Measurements from ENCODE around the gene MAP2K1. TPM values are rescaled to one million over a fixed set of nuclear protein-coding genes. Genes with fewer than 3 reads are reported as not detected.

Gene MAP2K1
- total RNA-seq = 47.5 TPM

DNA sequence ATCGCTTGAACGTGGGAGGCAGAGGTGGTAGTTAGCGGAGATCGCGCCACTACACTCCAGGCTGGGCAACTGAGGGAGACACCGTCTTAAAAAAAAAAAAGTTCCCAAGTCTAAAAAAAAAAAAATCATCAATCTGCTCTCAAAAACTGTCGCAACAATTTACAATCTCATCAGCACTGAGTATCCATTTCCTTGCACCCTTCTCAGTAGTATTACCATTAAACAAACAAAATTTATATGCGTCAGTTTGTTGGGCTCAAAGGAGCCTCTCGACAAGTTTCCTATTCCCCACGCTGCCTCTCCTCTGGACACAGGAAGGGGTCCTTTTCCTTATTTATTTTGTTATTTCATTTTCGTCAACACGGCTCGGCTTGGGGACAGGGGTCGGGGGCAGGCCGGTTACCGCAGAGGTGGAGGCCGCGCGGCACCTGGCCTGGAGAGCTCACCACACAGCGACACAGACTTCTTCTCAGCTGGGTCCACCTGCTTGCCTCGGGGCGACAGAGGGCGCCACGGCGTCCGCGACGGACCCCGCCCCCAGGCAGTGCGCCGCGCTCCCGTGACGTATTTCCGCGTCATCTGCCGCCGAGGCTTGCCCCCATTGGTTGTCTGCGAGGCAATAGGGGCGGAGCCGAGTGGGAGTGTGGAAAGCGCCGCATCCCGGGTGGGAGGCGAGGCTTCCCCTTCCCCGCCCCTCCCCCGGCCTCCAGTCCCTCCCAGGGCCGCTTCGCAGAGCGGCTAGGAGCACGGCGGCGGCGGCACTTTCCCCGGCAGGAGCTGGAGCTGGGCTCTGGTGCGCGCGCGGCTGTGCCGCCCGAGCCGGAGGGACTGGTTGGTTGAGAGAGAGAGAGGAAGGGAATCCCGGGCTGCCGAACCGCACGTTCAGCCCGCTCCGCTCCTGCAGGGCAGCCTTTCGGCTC lies at the start of gene MAP2K1:
MAP2K1 (plus strand) TSS at position 709 of the 920 bp plus-strand sequence. CDS start 436 bp downstream, outside the sequence.

DNA sequence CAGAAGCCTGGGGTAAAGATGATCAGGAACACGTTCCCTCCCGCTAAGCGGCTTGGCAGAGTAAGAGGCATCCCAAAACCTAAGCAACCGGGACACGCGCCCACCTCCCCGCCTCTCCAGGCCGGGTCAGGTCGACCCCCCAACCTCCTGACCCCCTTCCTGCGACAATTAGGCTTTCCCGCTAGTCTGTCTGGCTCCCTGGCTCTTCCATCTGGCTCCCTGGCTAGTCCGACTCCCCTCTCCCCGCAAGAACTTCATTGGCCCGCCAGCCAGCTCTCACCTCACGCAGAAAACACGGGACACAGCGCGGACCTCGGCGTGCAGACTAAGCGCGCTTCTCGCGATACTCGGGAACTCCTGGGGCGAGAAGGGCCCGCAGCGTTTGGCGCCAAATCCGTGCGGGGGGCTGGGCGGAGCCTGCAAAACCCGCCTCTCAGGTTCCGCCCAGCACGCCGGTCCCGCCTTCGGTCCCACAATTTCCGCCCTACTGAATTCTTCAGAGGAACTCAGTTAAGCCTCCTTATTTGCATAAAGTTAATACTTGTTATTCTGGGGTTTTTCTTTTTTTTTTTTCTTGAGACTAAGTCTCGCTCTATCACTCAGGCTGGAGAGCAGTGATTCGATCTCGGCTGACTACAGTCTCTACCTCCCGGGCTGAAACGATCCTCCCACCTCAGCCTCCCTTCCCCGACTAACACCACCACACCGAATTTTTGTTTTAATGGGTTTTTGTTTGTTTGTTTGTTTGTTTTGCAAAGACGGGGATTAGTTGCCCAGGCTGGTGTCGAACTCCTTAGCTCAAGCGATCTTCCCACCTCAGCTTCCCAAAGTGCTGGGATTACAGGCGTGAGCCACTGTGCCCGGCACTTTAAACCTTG lies 30.1 kb upstream of the MAP2K1 start, which contains the start of gene TIPIN:
TIPIN (minus strand) TSS at position 327 of the 878 bp plus-strand sequence. CDS start 3,738 bp downstream, outside the sequence.

DNA sequence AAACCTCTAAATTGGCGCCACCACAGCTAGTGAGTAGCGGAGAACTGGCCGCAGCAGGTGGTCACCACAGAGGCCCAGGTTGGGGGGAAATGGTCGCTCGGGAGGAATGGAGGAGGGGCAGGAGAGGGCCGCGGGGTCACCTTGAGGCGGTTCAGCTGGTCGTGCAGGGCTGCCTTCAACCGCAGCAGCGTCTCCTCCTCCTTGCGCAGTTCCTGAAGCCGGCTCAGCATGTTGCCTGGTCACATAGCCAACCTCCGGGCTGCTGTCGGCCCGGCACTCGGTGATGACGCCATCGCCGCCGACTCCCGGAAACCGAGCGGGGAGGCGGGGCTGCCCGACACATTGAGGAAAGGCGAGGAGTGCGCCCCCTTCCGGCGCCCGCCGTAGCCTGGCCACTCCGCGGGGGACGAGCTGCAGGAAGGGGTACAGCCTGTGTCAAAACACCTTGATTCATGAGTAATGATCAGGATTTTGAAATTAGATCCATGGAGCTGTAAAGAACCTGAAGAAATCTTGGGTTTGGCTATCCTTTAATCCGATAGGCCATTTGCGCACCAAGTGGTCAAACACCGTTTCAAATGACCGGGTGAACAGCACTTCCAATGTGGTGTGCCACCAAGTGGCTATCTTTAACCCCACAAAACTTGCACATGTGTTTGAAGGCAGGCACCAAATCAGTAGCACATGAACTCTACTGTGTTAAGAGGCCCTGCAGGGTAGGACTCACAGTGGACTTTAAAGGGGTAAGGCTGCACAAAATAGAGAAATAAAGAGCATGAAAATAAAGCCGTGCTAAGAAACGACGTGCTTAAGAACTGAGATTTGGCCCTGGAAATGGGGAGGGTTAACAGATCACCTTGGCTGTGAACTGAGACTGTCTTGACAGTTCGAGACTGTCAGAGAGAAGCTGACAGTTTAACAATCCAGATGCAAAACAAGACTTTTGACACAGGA lies 111.1 kb downstream of the MAP2K1 start, which contains the start of gene SNAPC5:
SNAPC5 (minus strand) TSS at position 261 of the 954 bp plus-strand sequence; CDS start at position 230, 31 bp downstream.

DNA sequence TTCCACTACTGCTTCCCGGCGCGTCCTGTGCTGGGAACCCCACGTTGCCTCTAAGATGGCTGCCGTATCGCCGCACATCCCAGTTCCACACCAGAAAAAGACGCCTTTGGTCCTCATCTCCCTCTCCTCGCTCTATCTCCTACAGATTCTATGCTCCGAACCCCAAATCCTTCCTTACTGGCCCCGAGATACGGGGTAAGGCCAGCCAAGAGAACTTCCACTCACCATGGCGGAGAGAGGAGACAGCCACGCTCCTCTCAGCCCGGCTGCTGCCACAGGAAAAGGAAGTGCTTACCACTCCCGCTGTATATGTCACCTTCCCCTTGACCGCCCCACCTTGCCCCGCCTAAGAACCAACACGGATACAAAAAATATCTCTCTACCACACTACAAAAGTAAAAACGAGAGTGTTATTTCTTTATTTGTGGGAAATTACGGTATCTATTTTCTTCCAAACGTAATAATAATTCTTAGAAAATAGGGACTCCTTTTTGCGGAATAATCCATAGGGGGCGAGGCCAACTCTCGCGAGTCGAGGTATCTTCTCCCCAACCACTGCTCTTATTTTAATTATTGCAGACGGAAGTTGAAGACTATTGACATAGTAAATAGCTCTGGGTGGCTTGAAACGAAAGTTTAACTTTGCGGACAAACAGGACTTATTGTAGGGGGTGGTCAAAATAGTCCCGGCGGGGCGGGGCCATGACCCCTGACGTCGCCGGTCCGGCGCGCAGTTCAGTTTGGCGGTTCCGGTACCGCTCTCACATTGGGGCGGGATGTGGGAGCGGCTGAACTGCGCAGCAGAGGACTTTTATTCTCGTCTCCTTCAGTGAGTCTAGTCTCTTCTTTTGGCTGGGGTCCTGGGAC lies 118.1 kb downstream of the MAP2K1 start, which contains the start of the genes RPL4 and ZWILCH:
RPL4 (minus strand) TSS at position 293 of the 867 bp plus-strand sequence; CDS start at position 228, 65 bp downstream.
ZWILCH (plus strand) TSS at position 764 of the 867 bp plus-strand sequence; CDS start at position 777, 13 bp downstream.

Small RNA genes within 50 kb of the gene (small RNA-seq; reads per million reads assigned to genes)
- gene ATP5MFP6 (not detected), gene MIR4512 (not detected), gene RF00019 (not detected), gene RF01159 (not detected), gene SCARNA14 (5.9 reads per million, percentile 92 among the genes with 10 or more reads in this experiment), gene SNORD16 (not detected), gene SNORD18A (not detected), gene SNORD18B (not detected), gene SNORD18C (not detected)

Other genes with a start within 250 kb of the MAP2K1 start
- 6.9 TPM for gene MEGF11, start 133.2 kb upstream of the MAP2K1 start, total RNA-seq
- 54.9 TPM for gene DIS3L, start 93.3 kb upstream of the MAP2K1 start, total RNA-seq
- 15.0 TPM for gene TIPIN, start 30.2 kb upstream of the MAP2K1 start, total RNA-seq
- 12.5 TPM for gene SNAPC5, start 110.8 kb downstream of the MAP2K1 start, total RNA-seq
- 1,047 TPM for gene RPL4, start 117.9 kb downstream of the MAP2K1 start, total RNA-seq
- 31.8 TPM for gene ZWILCH, start 118.4 kb downstream of the MAP2K1 start, total RNA-seq
- gene LCTL, start 179.1 kb downstream of the MAP2K1 start, total RNA-seq = 0.46 TPM